Stomach smooth muscle (tissue), 2 donors: ENCODE results near the gene BTRC.

Experiments
- H3K27ac ChIP-seq: one replicate; pipeline ENCODE4 v1.7.0; 2013; ENCODE audit warnings: mild to moderate bottlenecking, low read length, inconsistent platforms
- H3K27me3 ChIP-seq, 2 donors: one replicate each; pipeline ENCODE4 v1.7.0; 2013; ENCODE audit warnings: low read length in 2 of 2; ENCODE audit not compliant: insufficient read depth in 2 of 2, control insufficient read depth in 1 of 2
- H3K36me3 ChIP-seq, 2 donors: one replicate each; pipeline ENCODE4 v1.7.0; 2013; ENCODE audit warnings: low read length in 2 of 2; ENCODE audit not compliant: control insufficient read depth in 2 of 2, insufficient read depth in 2 of 2
- H3K4me1 ChIP-seq: one replicate; pipeline ENCODE4 v1.7.0; 2013; ENCODE audit warnings: low read length; ENCODE audit not compliant: control insufficient read depth, insufficient read depth
- H3K4me3 ChIP-seq, 2 donors: one replicate each; pipeline ENCODE4 v1.7.0; 2013; ENCODE audit warnings: low read length in 2 of 2
- H3K9ac ChIP-seq, 2 donors: one replicate each; pipeline ENCODE4 v1.7.0; 2013; ENCODE audit warnings: low read length in 2 of 2, mild to moderate bottlenecking in 1 of 2
- H3K9me3 ChIP-seq, 2 donors: one replicate each; pipeline ENCODE4 v1.7.0; 2013; ENCODE audit warnings: low read length in 2 of 2; ENCODE audit not compliant: control insufficient read depth in 2 of 2
- donor health status: healthy.
- donor health status: Pancreatic carcinoma.

BTRC gene

DNA sequence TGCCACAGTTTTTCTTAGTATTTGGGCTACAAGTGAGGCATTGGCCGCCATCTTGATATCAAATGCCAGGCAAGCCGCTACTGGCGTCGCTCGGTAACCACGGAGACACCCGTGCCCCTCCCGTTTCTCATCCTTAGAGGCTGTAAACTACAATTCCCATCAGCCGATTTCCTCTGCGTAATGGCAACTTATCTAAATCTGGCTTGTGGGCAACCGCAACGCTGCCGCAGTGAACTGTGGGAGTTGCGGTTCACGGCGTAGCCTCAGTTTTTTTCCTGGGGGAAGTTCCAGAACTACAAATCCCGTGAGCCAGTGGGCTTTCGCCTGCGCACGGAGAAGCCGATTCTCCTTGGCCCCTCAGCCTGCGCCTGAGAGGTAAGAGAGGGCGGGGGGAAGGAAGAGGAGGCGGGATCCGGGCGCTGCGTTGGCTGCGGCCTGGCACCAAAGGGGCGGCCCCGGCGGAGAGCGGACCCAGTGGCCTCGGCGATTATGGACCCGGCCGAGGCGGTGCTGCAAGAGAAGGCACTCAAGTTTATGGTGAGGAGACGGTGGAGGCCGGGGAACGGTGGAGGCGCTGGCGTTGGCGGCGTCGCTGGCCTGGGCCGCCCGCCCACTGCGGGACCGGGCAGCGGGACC lies at the start of gene BTRC:
BTRC (plus strand) TSS at position 474 of the 636 bp plus-strand sequence; CDS start at position 490, 16 bp downstream.
- no peaks in the 10 kb centered on the region for H3K36me3 ChIP-seq
- peak within 1 kb of the TSS; percentile 82 to 91 for H3K9ac ChIP-seq
- H3K9me3 ChIP-seq: no peaks in the 10 kb centered on the region
- peak within 1 kb of the TSS; percentile 67 to 89 for H3K4me3 ChIP-seq
- peaks cover 4% of the 10 kb centered on the region for H3K4me1 ChIP-seq
- no peaks in the 10 kb centered on the region for H3K27me3 ChIP-seq
- peak within 1 kb of the TSS; percentile 84 for H3K27ac ChIP-seq

DNA sequence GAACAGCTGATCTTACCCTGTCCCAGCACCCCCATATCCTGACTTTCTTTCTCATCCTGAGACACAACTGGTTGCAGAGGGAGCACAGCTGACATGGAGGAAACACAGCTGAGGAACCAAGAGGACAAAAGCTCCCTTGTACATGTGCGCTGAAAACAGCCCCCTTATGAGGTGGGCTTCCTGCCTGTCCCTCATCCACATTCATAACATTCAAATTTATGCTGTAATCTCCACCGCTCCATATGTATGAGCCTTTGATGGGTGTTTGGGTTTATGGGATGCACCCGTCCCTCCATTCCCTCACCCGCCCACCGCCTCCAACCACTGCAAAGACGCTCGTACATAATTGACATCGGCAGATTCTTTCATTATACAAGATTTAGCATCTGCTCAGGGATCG lies 49.6 kb upstream of the BTRC start:
- Histone ChIP-seq H3K36me3 (no peaks in the 10 kb centered on the region), H3K27me3 (peaks cover 9 to 49% of the 10 kb centered on the region in 2 donors), H3K4me3 (no peak overlapping the region), H3K27ac (no peak overlapping the region), H3K9ac (no peak overlapping the region), H3K4me1 (no peaks in the 10 kb centered on the region), H3K9me3 (no peaks in the 10 kb centered on the region)

DNA sequence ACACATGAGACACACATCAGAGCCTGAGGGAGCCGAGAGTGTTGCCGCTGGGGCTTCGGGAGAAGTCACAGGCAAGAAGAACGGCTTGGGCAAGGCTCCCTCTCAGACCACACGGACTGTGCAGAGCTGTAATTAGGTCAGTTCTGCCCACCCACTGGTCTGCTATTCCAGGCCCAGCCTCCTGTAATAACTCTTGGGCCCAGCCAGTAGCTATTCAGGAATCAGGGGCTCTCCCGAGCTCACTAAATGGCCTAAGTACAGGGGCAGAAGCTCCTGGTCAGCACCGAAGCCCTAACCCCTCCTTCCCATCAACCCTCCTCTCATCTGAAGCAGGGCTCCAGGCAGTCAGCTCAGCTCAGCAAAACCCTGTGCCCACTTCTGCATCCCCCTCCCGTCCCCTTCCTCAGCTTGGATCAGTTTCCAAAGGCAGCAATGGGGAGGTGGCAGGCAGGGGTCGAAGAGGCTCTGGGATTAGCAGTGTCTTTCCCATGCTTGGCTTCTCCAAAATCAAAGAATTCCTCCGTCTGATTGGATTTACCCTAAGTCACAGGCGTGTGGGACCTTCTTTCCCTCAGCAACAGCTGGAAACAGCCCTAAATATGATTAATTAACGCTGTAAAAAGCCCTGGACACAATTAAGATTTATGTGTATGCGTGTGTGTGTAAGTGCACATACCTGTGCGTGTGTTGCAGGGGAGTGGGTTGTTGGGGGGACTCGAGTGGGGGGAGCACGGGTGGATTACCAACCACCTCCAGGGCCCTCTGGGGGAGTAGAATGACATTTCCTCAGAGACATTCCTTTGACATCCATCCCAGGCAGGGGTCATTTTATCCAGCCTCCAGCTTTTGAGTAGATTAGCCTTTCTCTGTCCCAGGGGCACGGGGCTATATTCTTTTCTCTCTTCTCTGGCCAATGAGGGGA lies 48.4 kb upstream of the BTRC start:
- Histone ChIP-seq H3K9me3 (no peaks in the 10 kb centered on the region), H3K9ac (no peak overlapping the region), H3K4me1 (no peaks in the 10 kb centered on the region), H3K27me3 (peaks cover 17 to 52% of the 10 kb centered on the region in 2 donors), H3K36me3 (no peaks in the 10 kb centered on the region), H3K4me3 (no peak overlapping the region), H3K27ac (no peak overlapping the region)

DNA sequence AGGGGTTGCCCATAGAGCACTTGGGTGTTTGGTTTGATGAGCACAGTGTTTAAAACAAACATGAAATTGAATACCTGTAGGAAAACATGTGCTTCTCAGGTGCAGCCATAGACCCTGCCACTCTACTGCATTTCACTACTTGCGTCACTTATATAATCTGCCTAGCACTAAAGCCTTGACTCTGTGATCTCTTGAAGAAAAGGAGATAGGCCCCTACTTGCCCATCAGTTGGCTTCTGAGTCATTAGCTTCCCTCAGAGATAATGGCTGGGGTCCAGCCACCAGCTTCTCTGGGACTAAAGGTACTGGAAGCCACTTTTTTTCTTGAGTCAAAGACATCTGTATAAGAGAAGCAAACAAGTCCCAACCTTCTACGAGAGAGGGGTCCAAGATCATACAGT lies 45.9 kb upstream of the BTRC start:
- no peak overlapping the region for H3K4me3 ChIP-seq
- H3K27me3 ChIP-seq: peaks cover 35 to 59% of the 10 kb centered on the region in 2 donors
- H3K4me1 ChIP-seq: peaks cover 7% of the 10 kb centered on the region
- H3K36me3 ChIP-seq: no peaks in the 10 kb centered on the region
- no peak overlapping the region for H3K27ac ChIP-seq
- H3K9ac ChIP-seq: no peak overlapping the region
- no peaks in the 10 kb centered on the region for H3K9me3 ChIP-seq

DNA sequence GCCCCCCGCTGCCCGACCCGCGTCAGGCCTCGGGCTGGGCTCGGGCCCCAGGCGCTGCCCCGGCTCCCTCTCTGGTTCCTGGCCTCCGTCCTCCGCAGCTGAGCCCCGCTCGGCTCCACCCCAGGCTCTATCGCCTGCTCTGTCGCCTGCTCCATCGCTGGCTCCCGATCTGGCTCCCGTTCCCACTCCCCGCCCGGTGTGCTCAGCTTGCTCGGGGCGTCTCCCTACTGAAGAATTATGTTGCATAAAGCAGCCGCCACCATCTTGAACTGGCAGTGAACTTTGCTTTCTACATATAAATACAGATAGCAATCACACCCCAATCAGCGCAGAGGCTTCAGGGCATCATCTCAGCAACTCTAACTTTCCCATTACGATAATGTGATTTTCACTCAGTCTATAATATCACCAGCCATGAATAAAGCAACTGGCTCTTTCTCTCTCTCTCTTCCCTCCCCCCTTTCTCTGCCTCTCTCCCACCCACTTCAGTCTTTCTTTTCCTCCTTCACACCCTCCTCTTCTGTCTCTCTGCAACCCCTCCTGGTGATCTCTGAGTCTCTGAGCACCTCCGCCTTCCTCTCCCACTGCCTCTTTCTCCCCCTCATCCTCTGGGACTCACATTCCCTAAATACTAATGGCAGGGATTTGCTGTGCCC lies 43.3 kb upstream of the BTRC start:
- Histone ChIP-seq H3K36me3 (no peaks in the 10 kb centered on the region), H3K27me3 (peaks cover 40 to 43% of the 10 kb centered on the region in 2 donors), H3K27ac (no peak overlapping the region), H3K4me1 (peaks cover 7% of the 10 kb centered on the region), H3K9ac (no peak overlapping the region), H3K4me3 (peak overlapping the region in 1 of 2 donors; percentile 29), H3K9me3 (no peaks in the 10 kb centered on the region)

DNA sequence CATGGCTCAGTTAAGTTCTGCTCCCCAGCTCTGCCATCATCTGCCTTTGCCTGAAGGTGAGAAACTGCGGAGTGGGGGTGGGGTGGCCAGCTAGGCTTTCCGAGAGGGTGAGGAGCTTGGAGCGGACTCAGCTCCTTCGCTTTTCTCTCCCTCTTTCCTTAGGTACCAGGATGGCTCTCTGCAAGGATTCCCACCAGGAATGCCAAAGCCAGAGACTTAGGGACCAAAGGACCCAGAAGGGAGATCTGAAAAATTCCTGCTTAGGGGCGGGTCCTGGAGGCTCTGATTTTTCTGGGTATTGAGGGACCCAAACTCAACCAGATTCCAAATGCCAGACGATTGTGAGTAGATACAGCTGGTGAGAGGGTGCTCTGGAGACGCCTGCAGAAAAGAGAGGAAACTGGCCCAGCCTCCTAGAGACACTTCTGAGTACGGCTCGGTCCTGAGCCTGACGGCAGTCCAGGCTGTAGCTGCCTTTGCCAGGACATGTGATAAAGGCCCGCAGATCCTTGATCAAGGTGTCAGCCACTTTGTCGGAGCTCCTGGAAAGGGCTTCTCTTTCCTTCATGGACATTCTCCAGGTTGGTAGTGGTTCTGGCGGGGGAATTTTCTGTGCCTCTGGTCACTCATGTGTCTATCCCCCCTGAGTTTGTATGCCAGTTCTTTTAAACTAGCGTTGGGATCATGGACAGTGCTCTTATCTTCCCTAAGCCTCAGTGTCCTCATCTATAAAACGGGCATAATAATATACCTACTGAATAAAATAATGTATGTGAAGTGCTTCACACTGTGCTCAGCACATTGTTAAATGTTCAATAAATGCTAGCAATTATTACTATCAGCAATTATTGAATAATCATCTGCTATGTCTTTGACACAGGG lies 42.5 kb upstream of the BTRC start:
- H3K36me3 ChIP-seq: no peaks in the 10 kb centered on the region
- H3K27ac ChIP-seq: no peak overlapping the region
- peaks cover 37 to 41% of the 10 kb centered on the region in 2 donors for H3K27me3 ChIP-seq
- H3K4me1 ChIP-seq: peaks cover 7% of the 10 kb centered on the region
- no peaks in the 10 kb centered on the region for H3K9me3 ChIP-seq
- H3K4me3 ChIP-seq: peak overlapping the region in 1 of 2 donors; percentile 29
- H3K9ac ChIP-seq: no peak overlapping the region

DNA sequence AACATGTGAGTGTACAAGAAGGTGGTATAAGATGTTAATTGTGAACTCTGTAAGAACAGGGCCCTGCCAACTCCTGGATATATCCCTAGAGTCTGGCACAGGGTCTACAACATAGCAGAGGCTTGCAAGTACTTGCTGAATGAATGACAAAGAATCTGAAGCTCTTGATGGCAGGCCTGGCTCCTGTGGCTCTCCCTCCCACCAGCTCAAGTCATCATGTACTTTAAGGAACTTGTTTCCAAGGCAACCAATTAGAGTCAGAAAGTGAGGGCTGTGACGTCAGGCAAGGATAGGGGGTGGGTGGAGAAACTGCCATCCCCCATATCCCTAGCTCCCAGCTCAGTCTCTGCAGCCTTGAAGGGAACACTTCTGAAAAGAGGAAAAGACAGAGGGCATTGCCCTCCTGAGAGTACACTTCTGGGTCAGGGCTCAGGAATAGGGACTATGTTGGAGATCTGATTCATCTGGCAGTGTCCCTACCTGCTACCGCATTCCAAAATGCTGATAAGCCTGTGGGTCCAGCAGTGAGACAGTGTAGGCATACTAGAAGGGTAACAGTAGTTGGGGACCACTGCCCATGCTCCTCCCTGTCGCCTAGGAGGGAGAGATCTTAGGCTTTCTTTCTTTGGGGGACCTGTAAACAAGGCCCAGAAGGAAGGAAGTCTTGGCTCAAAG lies 34.6 kb upstream of the BTRC start:
- no peak overlapping the region for H3K4me3 ChIP-seq
- H3K9me3 ChIP-seq: no peaks in the 10 kb centered on the region
- peaks cover 5 to 11% of the 10 kb centered on the region in 2 donors for H3K27me3 ChIP-seq
- H3K27ac ChIP-seq: no peak overlapping the region
- no peaks in the 10 kb centered on the region for H3K36me3 ChIP-seq
- H3K9ac ChIP-seq: no peak overlapping the region
- H3K4me1 ChIP-seq: no peaks in the 10 kb centered on the region

DNA sequence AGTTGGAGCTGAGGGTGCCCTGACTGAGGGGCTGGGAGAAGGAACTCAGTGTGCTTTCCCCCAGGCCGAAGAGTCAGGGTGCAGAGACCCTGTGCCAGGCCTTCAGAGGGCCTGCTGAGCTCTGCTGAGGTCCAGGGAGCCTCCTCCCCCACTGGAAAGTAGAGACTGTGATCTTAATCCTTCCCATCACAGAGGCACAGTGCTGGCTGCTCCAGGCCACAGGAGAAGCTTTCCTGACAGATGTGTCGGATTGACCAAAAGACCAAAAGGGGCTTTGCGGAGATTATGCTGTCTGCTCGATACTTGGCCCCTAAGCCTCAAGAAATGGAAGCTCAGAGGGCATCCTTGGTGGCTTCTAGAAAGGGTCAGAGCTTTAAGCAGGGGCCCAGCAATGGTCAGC lies 32.9 kb upstream of the BTRC start:
- no peak overlapping the region for H3K4me3 ChIP-seq
- no peak overlapping the region for H3K9ac ChIP-seq
- H3K36me3 ChIP-seq: no peaks in the 10 kb centered on the region
- H3K27ac ChIP-seq: no peak overlapping the region
- no peaks in the 10 kb centered on the region for H3K9me3 ChIP-seq
- no peaks in the 10 kb centered on the region for H3K4me1 ChIP-seq
- H3K27me3 ChIP-seq: peaks cover 5 to 11% of the 10 kb centered on the region in 2 donors

DNA sequence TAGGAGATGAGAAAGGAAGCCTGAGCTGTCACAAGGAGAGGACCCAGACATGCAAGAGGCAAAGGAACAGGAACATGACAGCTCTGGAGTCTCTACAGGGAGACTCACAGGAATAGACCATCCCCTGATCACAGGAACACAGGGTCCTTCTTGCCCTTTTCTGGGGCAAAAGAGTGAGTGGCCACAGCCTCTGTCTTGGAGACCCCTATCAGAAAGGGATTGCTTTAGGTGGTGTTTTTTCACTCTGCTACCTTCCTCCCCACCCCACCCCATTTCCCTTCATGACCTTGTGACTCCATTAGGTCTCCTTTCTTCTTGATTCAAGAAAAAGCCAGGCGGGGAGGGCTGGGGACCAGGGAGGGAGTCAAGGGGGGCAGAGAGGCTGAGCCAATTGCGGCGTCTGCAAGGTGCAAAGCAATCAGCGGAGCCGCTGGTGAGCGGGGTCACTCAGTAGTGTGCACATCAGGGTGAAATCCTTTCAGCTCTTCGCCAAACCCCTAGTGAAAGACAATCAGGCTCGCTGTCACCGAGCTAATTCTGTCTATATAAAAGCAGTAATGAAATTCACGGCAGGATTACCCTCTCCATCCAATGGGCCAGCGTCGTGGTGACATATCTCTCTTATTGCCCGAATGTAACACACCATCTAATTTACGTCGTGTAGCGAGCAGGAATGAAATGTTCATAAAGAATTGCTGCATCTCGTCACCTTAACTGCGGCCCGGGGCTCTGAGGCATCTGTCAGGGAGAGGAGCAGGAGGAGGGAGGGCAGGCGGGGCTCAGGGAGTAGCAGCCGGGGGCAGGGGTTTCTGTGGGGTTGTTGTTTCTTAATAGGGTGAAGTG lies 31.5 kb upstream of the BTRC start:
- no peaks in the 10 kb centered on the region for H3K4me1 ChIP-seq

More for the DNA sequence above, 31.5 kb upstream of the BTRC start:
- Histone ChIP-seq H3K9ac (no peak overlapping the region), H3K9me3 (no peaks in the 10 kb centered on the region), H3K27ac (no peak overlapping the region), H3K36me3 (no peaks in the 10 kb centered on the region), H3K27me3 (peaks cover 5 to 13% of the 10 kb centered on the region in 2 donors), H3K4me3 (no peak overlapping the region)
